Measurements from ENCODE around the gene ATP5ME.

- TF ChIP-seq POLR2A (IDR thresholded peaks at IDR 0.05; ENCODE audit: low read length) = no peak
- TF ChIP-seq GATA1 (IDR thresholded peaks at IDR 0.05; ENCODE audit: low read depth, low read length) = no peak
Measured at GRCh38 chr4:623914-624566, 50.0 kb downstream of the ATP5ME start.

Data from erythroblast (primary cell).